NCI-H82 treated with DMSO at 0.1 percent for 48 hours (cell line): ENCODE results near the gene MAGEB4.
A peak's percentile ranks its signal among the peaks of the same experiment; 100 is the strongest.
"Not testable (repeated sequence)": the region's sequence is repeated elsewhere in the genome, so short reads cannot be mapped to it uniquely, and the experiment has no call there.

Source experiments
- DNase-seq: peaks from one replicate; lab custom pipeline; 2025; ENCODE audit not compliant: unreplicated experiment; lab: John Stamatoyannopoulos, UW

Gene MAGEB4

GRCh38 chrX:30241724-30242415, at the start of gene MAGEB4:
Gene MAGEB4 (plus strand): TSS chrX:30242000. CDS start chrX:30242136, 136 bp downstream.
- DNase-seq = no peak

GRCh38 chrX:30193910-30194309, 47.9 kb upstream of the MAGEB4 start:
- DNase-seq = not testable (repeated sequence)

GRCh38 chrX:30196322-30196721, 45.5 kb upstream of the MAGEB4 start:
- peak; percentile 2 for DNase-seq

- DNase-seq = no peak
Observed at GRCh38 chrX:30212172-30212571, 29.6 kb upstream of the MAGEB4 start.

- no peak for DNase-seq
Observed at GRCh38 chrX:30215357-30215843, 26.4 kb upstream of the MAGEB4 start, which contains the start of gene MAGEB2. Gene MAGEB2 (plus strand): TSS chrX:30215563. CDS start chrX:30218581, 3,018 bp downstream.

- no peak for DNase-seq
Observed at GRCh38 chrX:30217465-30217864, 24.3 kb upstream of the MAGEB4 start.

- no peak for DNase-seq
Observed at GRCh38 chrX:30219372-30219771, 22.4 kb upstream of the MAGEB4 start.

- DNase-seq = no peak
Observed at GRCh38 chrX:30220661-30221060, 21.1 kb upstream of the MAGEB4 start.

- DNase-seq = no peak
Observed at GRCh38 chrX:30224536-30224935, 17.3 kb upstream of the MAGEB4 start.

- no peak for DNase-seq
Observed at GRCh38 chrX:30228526-30228925, 13.3 kb upstream of the MAGEB4 start.

- DNase-seq = no peak
Observed at GRCh38 chrX:30230395-30230794, 11.4 kb upstream of the MAGEB4 start, which contains the start of gene MAGEB3. Gene MAGEB3 (plus strand): TSS chrX:30230657. CDS start chrX:30235925, 5,268 bp downstream.

GRCh38 chrX:30246769-30247489, 5.1 kb downstream of the MAGEB4 start, which contains the start of gene MAGEB1:
Gene MAGEB1 (plus strand): TSS chrX:30247146. CDS start chrX:30250494, 3,348 bp downstream.
- no peak for DNase-seq

- no peak for DNase-seq
Observed at GRCh38 chrX:30248854-30249253, 7.1 kb downstream of the MAGEB4 start.

- DNase-seq = no peak
Observed at GRCh38 chrX:30253257-30253656, 11.5 kb downstream of the MAGEB4 start.

GRCh38 chrX:30259927-30260326, 18.1 kb downstream of the MAGEB4 start:
- DNase-seq = no peak

GRCh38 chrX:30261012-30261411, 19.2 kb downstream of the MAGEB4 start:
- DNase-seq = no peak

- no peak for DNase-seq
Observed at GRCh38 chrX:30262763-30263162, 21.0 kb downstream of the MAGEB4 start.

- no peak for DNase-seq
Observed at GRCh38 chrX:30270639-30271038, 28.8 kb downstream of the MAGEB4 start.

GRCh38 chrX:30275498-30275897, 33.7 kb downstream of the MAGEB4 start:
- no peak for DNase-seq

GRCh38 chrX:30278365-30278764, 36.6 kb downstream of the MAGEB4 start:
- no peak for DNase-seq

GRCh38 chrX:30280428-30280827, 38.6 kb downstream of the MAGEB4 start:
- no peak for DNase-seq

GRCh38 chrX:30282527-30282926, 40.7 kb downstream of the MAGEB4 start:
- no peak for DNase-seq
